Measurements from ENCODE around the gene IFNA6.

GRCh38 chr9:21316032-21316842, 34.5 kb downstream of the IFNA6 start:
- TF ChIP-seq CTCF (IDR thresholded peaks at IDR 0.05) (no peak), POLR2A (IDR thresholded peaks at IDR 0.05) (no peak), POLR2AphosphoS5 (IDR thresholded peaks at IDR 0.05) (no peak)

Measured in prostate gland (tissue), 2 donors.